Eye (tissue), 1 donor: ENCODE data around the gene SPINT1.
A peak's percentile ranks its signal among the peaks of the same experiment; 100 is the strongest.

Source experiments
- DNase-seq: peaks from one replicate; pipeline ENCODE4 v3.0.0-alpha.2; 2015

Gene SPINT1

GRCh38 chr15:40863660-40864270 lies 19.9 kb downstream of the SPINT1 start:
- no peak for DNase-seq

GRCh38 chr15:40867199-40867598 lies 23.4 kb downstream of the SPINT1 start:
- DNase-seq, result no peak

- DNase-seq, result no peak
These were observed 25.8 kb downstream of the SPINT1 start for GRCh38 chr15:40869686-40870085.

- DNase-seq, result no peak
These were observed 26.9 kb downstream of the SPINT1 start for GRCh38 chr15:40870716-40871115.

GRCh38 chr15:40871749-40872617 lies 28.1 kb downstream of the SPINT1 start:
- no peak for DNase-seq

- DNase-seq, result no peak
These were observed 29.2 kb downstream of the SPINT1 start for GRCh38 chr15:40872791-40873693.

GRCh38 chr15:40873694-40874561 lies 30.1 kb downstream of the SPINT1 start, which contains the start of gene RHOV:
RHOV (minus strand) TSS chr15:40874234; CDS start chr15:40874139, 95 bp downstream.
- peak; percentile 79 for DNase-seq

- no peak for DNase-seq
These were observed 32.3 kb downstream of the SPINT1 start for GRCh38 chr15:40875991-40876730.

- no peak for DNase-seq
These were observed 33.8 kb downstream of the SPINT1 start for GRCh38 chr15:40877694-40878093.

GRCh38 chr15:40878785-40879184 lies 34.9 kb downstream of the SPINT1 start:
- no peak for DNase-seq

GRCh38 chr15:40879609-40880008 lies 35.8 kb downstream of the SPINT1 start:
- no peak for DNase-seq

GRCh38 chr15:40881351-40881750 lies 37.5 kb downstream of the SPINT1 start:
- DNase-seq, result no peak

GRCh38 chr15:40886586-40886985 lies 42.7 kb downstream of the SPINT1 start:
- no peak for DNase-seq

GRCh38 chr15:40889112-40889511 lies 45.3 kb downstream of the SPINT1 start:
- no peak for DNase-seq

- DNase-seq, result no peak
These were observed 47.3 kb downstream of the SPINT1 start for GRCh38 chr15:40891138-40891537.

- peak; percentile 77 for DNase-seq
These were observed 48.1 kb downstream of the SPINT1 start for GRCh38 chr15:40891810-40892446.

GRCh38 chr15:40892447-40893012 lies 48.7 kb downstream of the SPINT1 start:
- DNase-seq, result no peak

GRCh38 chr15:40893019-40893670 lies 49.3 kb downstream of the SPINT1 start:
- DNase-seq, result no peak

GRCh38 chr15:40893733-40894680 lies 50.2 kb downstream of the SPINT1 start, which contains the start of gene VPS18:
VPS18 (plus strand) TSS chr15:40894450; CDS start chr15:40894769, 319 bp downstream.
- peak; percentile 99 for DNase-seq
